Measurements from ENCODE around the gene ERG. TPM values are rescaled to one million over a fixed set of nuclear protein-coding genes. Genes with fewer than 3 reads are reported as not detected.

ERG gene
- total and polyA plus RNA-seq, 9 of the 15 experiments (the other 6 are each of a cell fraction or from before 2014, with no cell fraction given) = 0.06 TPM; not detected in 8

DNA sequence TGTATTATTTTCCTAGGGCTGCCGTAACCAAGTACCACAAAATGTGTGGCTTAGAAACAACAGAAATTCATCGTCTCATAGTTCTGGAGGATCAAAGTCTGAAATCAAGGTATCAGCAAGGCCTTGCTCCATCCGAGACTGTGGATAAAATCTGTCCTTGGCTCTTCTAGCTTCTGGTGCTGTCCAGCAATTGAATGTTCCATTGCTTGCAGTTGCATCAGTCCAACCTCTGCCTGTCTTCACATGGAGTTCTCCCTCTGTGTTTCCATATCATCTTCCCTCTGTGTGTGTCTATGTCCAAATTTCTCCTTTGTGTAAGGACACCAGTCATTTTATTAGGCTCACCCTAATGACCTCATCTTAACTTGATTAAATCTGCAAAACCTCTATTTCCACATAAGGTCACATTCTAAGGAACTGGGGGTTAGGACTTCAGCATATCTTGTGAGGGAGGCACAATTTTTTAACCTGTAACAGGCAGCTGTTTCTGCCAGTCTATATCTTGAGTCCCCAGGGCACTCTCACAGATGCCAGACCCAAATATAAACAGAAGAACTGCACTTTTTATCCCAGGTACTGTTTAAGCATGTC lies 84.2 kb downstream of the ERG start:
- no peak overlapping the region for H3K4me3 ChIP-seq
- H4K20me1 ChIP-seq (replicated peaks; ENCODE audit: control insufficient read depth, insufficient read depth, low read length) = no peaks in the 10 kb centered on the region
- H3K36me3 ChIP-seq (ENCODE audit: control insufficient read depth, insufficient read depth, low read length) = no peaks in the 10 kb centered on the region
- intact Hi-C loops (cut with micrococcal nuclease) = no loop called here
- CTCF ChIA-PET (ENCODE audit: low intra/inter-chr PET ratio) = no interaction called here
- H3K9me1 ChIP-seq (ENCODE audit: control insufficient read depth, insufficient read depth, low read length) = no peaks in the 10 kb centered on the region
- 5% methylated on average over 3 of the region's 3 CpGs for WGBS (ENCODE audit: insufficient coverage, low coverage, missing lambda C conversion rate)
- no peak overlapping the region for H3K27ac ChIP-seq (ENCODE audit: extremely low read depth, low read depth, low read length)
- H3K79me2 ChIP-seq (ENCODE audit: control insufficient read depth, insufficient read depth, low read length) = no peaks in the 10 kb centered on the region
- no peak overlapping the region for H3K4me2 ChIP-seq (ENCODE audit: insufficient read depth, low read length)
- in situ Hi-C loops (cut with MboI) = no loop called here
- ATAC-seq (peak; percentile 73), DNase-seq (ENCODE audit: extremely low read depth in 1 of 4, low spot score in 3 of 4) (peak in 1 of 4 experiments; percentile 7), FAIRE-seq (no peak)
- H2AFZ ChIP-seq (ENCODE audit: low read depth, low read length) = no peak overlapping the region
- H3K9me3 ChIP-seq (replicated peaks; ENCODE audit: control insufficient read depth, insufficient read depth, low read depth, low read length) = no peaks in the 10 kb centered on the region
- H3K4me1 ChIP-seq (replicated peaks in 1 of 2; ENCODE audit: control insufficient read depth in 2 of 2, insufficient read depth in 2 of 2, low read length in 2 of 2) = no peaks in the 10 kb centered on the region
- no TSS peak for BruUV-seq (replicated peaks)
- POLR2A ChIA-PET = interaction anchor here (0.6 to 0.8 kb wide), 2 partner anchors 9 to 10 kb away, joined by 3 read pairs; no protein-coding TSS in a partner anchor
- H3K27me3 ChIP-seq (ENCODE audit: control insufficient read depth in 2 of 2, insufficient read depth in 2 of 2, low read length in 2 of 2) = peaks cover 4 to 5% of the 10 kb centered on the region in 2 experiments; a peak in 3 of 5 replicates
- no peak overlapping the region for H3K9ac ChIP-seq (ENCODE audit: insufficient read depth in 1 of 2, low read depth in 2 of 2, low read length in 2 of 2)
- TF ChIP-seq, protein P1, sequence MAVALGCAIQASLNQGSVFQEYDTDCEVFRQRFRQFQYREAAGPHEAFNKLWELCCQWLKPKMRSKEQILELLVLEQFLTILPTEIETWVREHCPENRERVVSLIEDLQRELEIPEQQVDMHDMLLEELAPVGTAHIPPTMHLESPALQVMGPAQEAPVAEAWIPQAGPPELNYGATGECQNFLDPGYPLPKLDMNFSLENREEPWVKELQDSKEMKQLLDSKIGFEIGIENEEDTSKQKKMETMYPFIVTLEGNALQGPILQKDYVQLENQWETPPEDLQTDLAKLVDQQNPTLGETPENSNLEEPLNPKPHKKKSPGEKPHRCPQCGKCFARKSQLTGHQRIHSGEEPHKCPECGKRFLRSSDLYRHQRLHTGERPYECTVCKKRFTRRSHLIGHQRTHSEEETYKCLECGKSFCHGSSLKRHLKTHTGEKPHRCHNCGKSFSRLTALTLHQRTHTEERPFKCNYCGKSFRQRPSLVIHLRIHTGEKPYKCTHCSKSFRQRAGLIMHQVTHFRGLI (CRISPR knock-in tag; IDR thresholded peaks at IDR 0.05) = peak; percentile 36; the same call in 1 of the 2 replicates
- TF ChIP-seq, protein P2, sequence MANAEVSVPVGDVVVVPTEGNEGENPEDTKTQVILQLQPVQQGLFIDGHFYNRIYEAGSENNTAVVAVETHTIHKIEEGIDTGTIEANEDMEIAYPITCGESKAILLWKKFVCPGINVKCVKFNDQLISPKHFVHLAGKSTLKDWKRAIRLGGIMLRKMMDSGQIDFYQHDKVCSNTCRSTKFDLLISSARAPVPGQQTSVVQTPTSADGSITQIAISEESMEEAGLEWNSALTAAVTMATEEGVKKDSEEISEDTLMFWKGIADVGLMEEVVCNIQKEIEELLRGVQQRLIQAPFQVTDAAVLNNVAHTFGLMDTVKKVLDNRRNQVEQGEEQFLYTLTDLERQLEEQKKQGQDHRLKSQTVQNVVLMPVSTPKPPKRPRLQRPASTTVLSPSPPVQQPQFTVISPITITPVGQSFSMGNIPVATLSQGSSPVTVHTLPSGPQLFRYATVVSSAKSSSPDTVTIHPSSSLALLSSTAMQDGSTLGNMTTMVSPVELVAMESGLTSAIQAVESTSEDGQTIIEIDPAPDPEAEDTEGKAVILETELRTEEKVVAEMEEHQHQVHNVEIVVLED (CRISPR knock-in tag; IDR thresholded peaks at IDR 0.05) = no peak
- TF ChIP-seq, protein P3, sequence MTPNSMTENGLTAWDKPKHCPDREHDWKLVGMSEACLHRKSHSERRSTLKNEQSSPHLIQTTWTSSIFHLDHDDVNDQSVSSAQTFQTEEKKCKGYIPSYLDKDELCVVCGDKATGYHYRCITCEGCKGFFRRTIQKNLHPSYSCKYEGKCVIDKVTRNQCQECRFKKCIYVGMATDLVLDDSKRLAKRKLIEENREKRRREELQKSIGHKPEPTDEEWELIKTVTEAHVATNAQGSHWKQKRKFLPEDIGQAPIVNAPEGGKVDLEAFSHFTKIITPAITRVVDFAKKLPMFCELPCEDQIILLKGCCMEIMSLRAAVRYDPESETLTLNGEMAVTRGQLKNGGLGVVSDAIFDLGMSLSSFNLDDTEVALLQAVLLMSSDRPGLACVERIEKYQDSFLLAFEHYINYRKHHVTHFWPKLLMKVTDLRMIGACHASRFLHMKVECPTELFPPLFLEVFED (CRISPR knock-in tag; conservative IDR thresholded peaks at IDR 0.05) = peak; percentile 22; the same call in 1 of the 2 replicates
- TF ChIP-seq EP400 (IDR thresholded peaks at IDR 0.05) = peak; percentile 49; the same call in 1 of the 2 replicates
- TF ChIP-seq, protein P4, sequence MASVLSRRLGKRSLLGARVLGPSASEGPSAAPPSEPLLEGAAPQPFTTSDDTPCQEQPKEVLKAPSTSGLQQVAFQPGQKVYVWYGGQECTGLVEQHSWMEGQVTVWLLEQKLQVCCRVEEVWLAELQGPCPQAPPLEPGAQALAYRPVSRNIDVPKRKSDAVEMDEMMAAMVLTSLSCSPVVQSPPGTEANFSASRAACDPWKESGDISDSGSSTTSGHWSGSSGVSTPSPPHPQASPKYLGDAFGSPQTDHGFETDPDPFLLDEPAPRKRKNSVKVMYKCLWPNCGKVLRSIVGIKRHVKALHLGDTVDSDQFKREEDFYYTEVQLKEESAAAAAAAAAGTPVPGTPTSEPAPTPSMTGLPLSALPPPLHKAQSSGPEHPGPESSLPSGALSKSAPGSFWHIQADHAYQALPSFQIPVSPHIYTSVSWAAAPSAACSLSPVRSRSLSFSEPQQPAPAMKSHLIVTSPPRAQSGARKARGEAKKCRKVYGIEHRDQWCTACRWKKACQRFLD (CRISPR knock-in tag; IDR thresholded peaks at IDR 0.05) = peak; percentile 51; the same call in 1 of the 2 replicates
- TF ChIP-seq EP300 (IDR thresholded peaks at IDR 0.05; ENCODE audit: low read length) = peak; percentile 78; the same call in 1 of the 2 replicates
- TF ChIP-seq, protein P5, sequence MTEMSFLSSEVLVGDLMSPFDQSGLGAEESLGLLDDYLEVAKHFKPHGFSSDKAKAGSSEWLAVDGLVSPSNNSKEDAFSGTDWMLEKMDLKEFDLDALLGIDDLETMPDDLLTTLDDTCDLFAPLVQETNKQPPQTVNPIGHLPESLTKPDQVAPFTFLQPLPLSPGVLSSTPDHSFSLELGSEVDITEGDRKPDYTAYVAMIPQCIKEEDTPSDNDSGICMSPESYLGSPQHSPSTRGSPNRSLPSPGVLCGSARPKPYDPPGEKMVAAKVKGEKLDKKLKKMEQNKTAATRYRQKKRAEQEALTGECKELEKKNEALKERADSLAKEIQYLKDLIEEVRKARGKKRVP (CRISPR knock-in tag; IDR thresholded peaks at IDR 0.05) = peak; percentile 98
- TF ChIP-seq ASH1L (IDR thresholded peaks at IDR 0.05; ENCODE audit: borderline replicate concordance, low read depth, partially characterized antibody) = no peak
- TF ChIP-seq ZNF239 (CRISPR knock-in tag; IDR thresholded peaks at IDR 0.05) = peak; percentile 21; the same call in 1 of the 2 replicates
- peak; percentile 18; the same call in 1 of the 2 replicates for TF ChIP-seq SOX6 (IDR thresholded peaks at IDR 0.05)
- TF ChIP-seq BACH1 (tag; IDR thresholded peaks at IDR 0.05) = peak; percentile 58; the same call in 1 of the 2 replicates
- TF ChIP-seq MYC (IDR thresholded peaks at IDR 0.05; ENCODE audit: low read depth, low read length) = peak; percentile 80
- TF ChIP-seq MYC (CRISPR knock-in tag; IDR thresholded peaks at IDR 0.05; ENCODE audit: borderline replicate concordance, low read depth) = no peak
